Activated T-cell treated with anti-CD3 and anti-CD28 coated beads, Interleukin-2, amount 50 U/mL, for 24 hours (primary cell): Measurements from ENCODE around the gene TNFSF4.
A peak's percentile ranks its signal among the peaks of the same experiment; 100 is the strongest.
"Not testable (repeated sequence)": the region's sequence is repeated elsewhere in the genome, so short reads cannot be mapped to it uniquely, and the experiment has no call there.

ENCODE experiments used
- DNase-seq: peaks from one replicate; pipeline ENCODE4 v3.0.0-alpha.2; 2020
- H3K27ac Mint-ChIP-seq: 2 replicates; pipeline ENCODE4 v1.8.0; 2020; ENCODE audit warnings: mild to moderate bottlenecking, mixed read lengths
- H3K27me3 Mint-ChIP-seq: 2 replicates; pipeline ENCODE4 v1.8.0; 2020; ENCODE audit warnings: mixed read lengths
- H3K36me3 Mint-ChIP-seq: 2 replicates; pipeline ENCODE4 v1.8.0; 2020; ENCODE audit warnings: low read depth, mixed read lengths
- H3K4me1 Mint-ChIP-seq: 2 replicates; pipeline ENCODE4 v1.8.0; 2020; ENCODE audit warnings: low read depth, mixed read lengths
- H3K4me3 Mint-ChIP-seq: 2 replicates; pipeline ENCODE4 v1.8.0; 2020; ENCODE audit warnings: mild to moderate bottlenecking, moderate library complexity, mixed read lengths
- H3K9me3 Mint-ChIP-seq: 2 replicates; pipeline ENCODE4 v1.8.0; 2020; ENCODE audit warnings: mixed read lengths

Gene TNFSF4, protein sequence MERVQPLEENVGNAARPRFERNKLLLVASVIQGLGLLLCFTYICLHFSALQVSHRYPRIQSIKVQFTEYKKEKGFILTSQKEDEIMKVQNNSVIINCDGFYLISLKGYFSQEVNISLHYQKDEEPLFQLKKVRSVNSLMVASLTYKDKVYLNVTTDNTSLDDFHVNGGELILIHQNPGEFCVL

DNA sequence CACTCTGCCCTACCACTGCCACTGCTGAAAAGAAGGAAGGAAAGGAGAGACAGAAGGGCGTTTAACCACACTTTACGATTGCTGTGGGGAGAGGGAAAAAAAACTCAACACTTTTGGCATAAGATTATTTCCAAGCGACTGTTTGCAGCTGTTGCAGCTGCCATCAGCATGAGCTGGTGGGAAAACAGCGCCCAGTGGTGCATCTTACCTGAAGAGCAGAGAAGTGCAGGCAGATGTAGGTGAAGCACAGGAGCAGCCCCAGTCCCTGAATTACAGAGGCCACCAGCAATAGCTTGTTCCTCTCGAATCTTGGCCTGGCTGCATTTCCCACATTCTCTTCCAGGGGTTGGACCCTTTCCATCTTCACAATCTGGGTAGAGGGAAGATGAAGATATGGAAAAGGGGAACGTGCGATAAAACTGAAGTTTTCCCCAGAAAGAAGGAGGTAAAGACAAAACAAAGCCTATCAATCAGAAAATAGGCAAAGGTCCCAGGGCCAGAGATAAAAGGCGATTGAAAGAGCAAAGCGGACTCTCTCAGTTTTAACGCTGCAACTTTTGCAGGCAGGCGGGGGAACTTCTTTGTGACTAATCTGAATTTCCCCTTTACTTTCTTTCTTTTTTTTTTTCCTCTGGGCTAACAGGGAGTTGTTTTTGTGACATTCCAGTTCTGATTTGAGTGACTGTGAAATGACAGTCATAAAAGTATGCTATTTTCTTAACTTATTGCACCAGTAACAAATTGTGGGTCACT lies at the start of gene TNFSF4:
TNFSF4 (minus strand) TSS at position 516 of the 753 bp plus-strand sequence; CDS start at position 361, 155 bp downstream.
- H3K27ac Mint-ChIP-seq, result peak within 1 kb of the TSS; percentile 51
- peaks cover 11% of the 10 kb centered on the region for H3K27me3 Mint-ChIP-seq
- no peaks in the 10 kb centered on the region for H3K9me3 Mint-ChIP-seq
- peak; percentile 35 for DNase-seq
- H3K36me3 Mint-ChIP-seq, result no peaks in the 10 kb centered on the region
- peak within 1 kb of the TSS; percentile 52 for H3K4me3 Mint-ChIP-seq
- H3K4me1 Mint-ChIP-seq, result peaks cover 63% of the 10 kb centered on the region

DNA sequence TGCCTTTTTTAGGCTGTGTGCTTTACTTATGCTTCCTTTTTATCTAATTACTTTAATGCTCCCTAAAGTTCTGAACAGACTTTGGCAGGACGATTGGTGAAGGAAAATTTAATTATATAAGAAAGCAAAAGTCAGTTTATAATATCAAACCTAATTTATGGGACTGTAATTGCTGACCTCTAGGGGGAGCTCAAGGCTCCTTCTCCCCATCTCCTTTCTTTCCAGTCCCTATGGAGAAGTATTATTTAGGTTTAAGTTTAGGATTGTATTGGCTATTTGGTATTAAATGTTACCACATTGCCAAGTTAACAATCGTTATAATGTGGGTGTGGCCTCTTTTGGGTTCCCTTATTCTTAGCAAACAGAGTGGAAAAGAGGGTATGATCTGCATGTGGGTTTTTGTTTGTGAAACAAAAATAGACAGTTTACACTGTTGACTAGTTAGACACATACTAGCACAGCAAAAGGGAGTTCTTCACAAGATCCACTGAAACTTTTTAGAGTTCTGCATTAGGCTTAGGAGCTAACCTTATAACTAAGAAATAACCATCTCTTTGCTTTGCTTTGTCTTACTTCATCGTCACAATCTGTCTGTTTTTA lies 48.2 kb upstream of the TNFSF4 start:
- no peak for DNase-seq
- Mint-ChIP-seq H3K36me3 (peaks cover 2% of the 10 kb centered on the region), H3K27me3 (no peaks in the 10 kb centered on the region), H3K4me3 (no peak overlapping the region), H3K9me3 (peaks cover 7% of the 10 kb centered on the region), H3K27ac (no peak overlapping the region), H3K4me1 (no peaks in the 10 kb centered on the region)

DNA sequence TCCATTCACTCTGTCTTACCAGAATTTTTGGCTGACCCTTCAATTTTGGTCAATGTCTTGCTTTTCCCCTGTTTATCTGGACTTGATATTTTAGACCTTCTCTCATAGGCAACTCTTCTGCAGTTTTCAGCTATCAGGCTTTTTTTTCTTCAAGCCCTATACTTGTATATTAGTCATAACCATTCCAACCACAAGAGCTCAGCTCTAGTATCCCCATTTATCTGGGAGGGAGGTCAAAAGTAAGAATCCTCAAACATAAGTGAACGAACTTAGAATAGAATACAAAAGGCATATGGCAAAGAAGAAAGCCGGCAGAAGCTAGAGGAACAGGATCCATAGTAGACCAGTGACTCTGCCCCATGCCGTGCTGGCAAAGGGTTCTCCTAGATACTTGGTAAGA lies 45.9 kb upstream of the TNFSF4 start:
- H3K9me3 Mint-ChIP-seq, result no peaks in the 10 kb centered on the region

DNA sequence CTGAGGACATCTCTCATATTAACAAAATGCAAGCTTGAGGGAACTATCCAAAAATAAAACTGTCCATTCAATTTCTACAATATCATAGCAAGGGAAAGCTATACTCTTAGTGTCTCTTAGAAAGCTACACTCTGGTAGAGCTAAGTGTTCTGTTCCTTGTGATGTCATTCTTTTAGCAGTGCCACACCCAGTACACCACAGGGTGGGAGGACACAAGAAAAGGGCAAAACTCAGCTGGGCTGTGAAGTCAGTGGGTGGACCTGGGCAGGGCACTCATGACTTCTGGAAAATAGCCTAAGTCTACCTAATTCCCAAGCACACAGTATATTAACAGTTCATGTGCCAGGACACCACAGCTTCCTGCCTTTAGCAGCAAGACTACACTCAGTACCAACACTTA lies 42.2 kb upstream of the TNFSF4 start:
- Mint-ChIP-seq H3K27ac (no peak overlapping the region), H3K27me3 (no peaks in the 10 kb centered on the region), H3K9me3 (peaks cover 3% of the 10 kb centered on the region), H3K4me3 (no peak overlapping the region), H3K4me1 (no peaks in the 10 kb centered on the region), H3K36me3 (no peaks in the 10 kb centered on the region)
- DNase-seq, result no peak

More for the DNA sequence above, 45.9 kb upstream of the TNFSF4 start:
- Mint-ChIP-seq H3K27me3 (no peaks in the 10 kb centered on the region), H3K4me3 (no peak overlapping the region), H3K27ac (no peak overlapping the region), H3K4me1 (no peaks in the 10 kb centered on the region), H3K36me3 (no peaks in the 10 kb centered on the region)
- DNase-seq, result no peak

DNA sequence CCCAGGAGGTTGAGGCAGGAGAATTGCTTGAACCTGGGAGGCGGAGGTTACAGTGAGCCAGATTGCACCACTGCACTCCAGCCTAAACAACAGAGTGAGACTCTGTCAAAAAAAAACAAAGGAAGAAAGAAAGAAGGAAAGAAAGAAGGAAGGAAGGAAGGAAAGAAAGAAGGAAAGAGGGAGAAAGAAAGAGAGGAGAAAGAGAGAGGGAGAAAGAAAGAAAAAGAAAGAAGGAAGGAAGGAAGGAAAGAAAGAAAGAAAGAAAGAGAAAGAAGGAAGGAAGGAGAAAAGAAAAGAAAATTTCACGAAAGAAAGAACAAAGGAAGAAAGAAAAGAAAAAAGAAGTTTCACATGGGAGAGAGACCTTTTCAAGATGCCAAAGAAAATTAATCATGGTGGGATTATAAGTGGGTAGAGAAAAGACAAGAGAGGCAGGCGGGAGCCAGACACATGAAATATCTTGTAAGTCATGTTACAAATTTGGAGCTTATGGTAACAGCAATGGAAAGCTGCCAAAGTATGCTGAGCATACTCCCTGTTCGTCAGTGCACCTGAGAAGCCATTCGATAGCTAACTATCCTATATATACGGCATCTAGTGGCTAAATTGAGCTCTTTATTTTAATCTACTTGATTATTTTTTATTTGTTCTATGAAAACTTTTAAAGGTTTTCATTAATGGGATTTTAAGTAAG lies 41.3 kb upstream of the TNFSF4 start:
- H3K4me3 Mint-ChIP-seq, result no peak overlapping the region
- H3K27me3 Mint-ChIP-seq, result no peaks in the 10 kb centered on the region
- H3K36me3 Mint-ChIP-seq, result no peaks in the 10 kb centered on the region
- no peak for DNase-seq
- peaks cover 11% of the 10 kb centered on the region for H3K9me3 Mint-ChIP-seq
- no peaks in the 10 kb centered on the region for H3K4me1 Mint-ChIP-seq
- H3K27ac Mint-ChIP-seq, result no peak overlapping the region

DNA sequence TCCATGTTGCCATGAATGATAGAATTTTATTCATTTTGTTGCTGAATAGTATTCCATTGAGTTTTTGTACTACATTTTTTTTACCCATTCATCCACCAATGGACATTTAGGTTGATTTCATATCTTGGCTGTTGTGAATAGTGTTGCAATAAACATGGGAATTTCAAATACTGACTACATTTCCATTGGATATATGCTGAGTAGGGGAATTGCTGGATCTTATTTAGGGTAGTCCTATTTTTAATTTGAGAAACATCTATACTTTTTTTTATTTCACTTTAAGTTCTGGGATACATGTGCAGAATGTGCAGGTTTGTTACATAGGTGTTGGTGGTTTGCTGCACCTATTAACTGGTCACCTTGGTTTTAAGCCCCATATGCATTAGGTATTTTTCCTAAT lies 38.8 kb upstream of the TNFSF4 start:
- Mint-ChIP-seq H3K27me3 (no peaks in the 10 kb centered on the region), H3K4me1 (no peaks in the 10 kb centered on the region), H3K36me3 (no peaks in the 10 kb centered on the region), H3K4me3 (no peak overlapping the region), H3K9me3 (peaks cover 31% of the 10 kb centered on the region), H3K27ac (no peak overlapping the region)
- DNase-seq, result no peak

DNA sequence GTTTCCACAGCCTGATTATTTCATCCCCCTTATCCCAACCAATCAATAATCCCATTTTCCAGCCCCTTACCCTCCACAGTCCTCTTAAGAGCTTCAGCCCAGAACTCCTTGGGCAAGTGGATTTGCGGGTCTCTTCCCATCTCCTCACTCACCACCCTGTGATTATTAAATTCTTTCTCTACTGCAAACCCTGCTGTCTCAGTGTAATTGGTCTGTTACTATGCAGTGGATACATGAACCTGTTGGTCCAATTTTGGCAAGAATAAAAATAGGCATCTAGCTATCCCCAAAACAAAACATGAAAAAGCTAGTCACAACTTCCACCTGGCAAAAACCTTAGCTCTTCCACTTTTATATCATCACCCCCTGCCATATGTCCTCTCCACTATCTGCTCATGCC lies 36.2 kb upstream of the TNFSF4 start:
- Mint-ChIP-seq H3K27ac (no peak overlapping the region), H3K9me3 (peaks cover 36% of the 10 kb centered on the region), H3K36me3 (no peaks in the 10 kb centered on the region), H3K4me3 (no peak overlapping the region), H3K4me1 (no peaks in the 10 kb centered on the region), H3K27me3 (no peaks in the 10 kb centered on the region)
- no peak for DNase-seq

DNA sequence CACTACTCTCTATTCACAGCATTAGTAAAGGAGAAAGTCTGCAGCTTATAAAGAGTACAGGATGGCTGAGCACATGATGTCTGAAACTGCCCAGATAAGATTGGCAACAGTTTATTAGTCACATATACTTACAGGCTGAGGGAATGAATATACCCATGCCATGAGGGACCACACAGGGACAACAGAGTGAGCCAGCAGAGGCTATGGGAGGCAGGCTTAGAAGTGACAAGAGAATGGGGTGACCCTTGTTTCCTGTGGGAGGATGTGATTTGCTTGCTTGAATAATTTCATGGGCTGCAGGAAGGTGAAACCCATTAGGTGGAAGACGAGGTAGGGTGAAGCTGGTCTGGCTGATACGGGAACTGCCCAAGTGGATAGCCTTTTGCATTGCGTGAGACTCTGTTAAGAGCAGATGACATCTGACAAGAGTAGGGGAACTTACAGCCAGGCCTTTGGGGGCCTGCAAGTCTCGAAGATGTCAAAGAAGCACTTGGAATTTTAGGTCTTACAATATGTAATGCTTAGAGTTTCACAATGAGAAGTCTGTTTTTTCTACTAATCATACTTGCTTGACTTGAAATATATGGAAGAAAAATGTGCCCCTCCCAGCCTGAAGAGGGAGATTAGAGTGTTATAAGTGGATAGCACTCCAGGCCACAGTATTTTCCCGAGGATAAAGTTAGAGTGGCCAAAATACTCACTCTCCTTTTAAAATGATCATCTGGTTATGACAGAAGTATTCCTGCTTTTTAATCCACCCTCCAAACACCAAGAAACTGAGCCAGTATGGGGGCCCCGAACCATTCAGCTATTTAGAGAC lies 34.6 kb upstream of the TNFSF4 start:
- no peak overlapping the region for H3K4me3 Mint-ChIP-seq
- no peaks in the 10 kb centered on the region for H3K27me3 Mint-ChIP-seq
- H3K9me3 Mint-ChIP-seq, result peaks cover 36% of the 10 kb centered on the region
- no peak for DNase-seq
- H3K36me3 Mint-ChIP-seq, result no peaks in the 10 kb centered on the region
- H3K27ac Mint-ChIP-seq, result no peak overlapping the region
- H3K4me1 Mint-ChIP-seq, result no peaks in the 10 kb centered on the region

DNA sequence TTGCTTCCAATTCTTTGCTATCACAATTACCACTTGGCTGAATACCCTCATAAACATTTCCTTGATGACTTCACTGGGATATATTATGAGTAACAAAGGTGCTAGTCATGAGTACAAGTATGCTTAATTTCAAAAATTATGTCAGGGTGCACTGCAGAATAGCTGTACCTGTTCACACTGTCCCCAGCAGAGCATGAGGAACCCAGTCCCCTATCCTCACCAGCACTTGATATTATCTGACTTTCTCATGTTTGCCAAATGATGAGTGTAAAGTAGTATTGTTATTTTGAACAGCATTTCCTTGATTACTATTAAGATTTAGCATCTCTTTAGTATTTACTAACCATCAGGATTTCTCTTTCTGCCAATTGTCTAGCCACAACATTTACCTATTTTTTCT lies 33.5 kb upstream of the TNFSF4 start:
- no peaks in the 10 kb centered on the region for H3K27me3 Mint-ChIP-seq
- H3K4me1 Mint-ChIP-seq, result no peaks in the 10 kb centered on the region
- H3K4me3 Mint-ChIP-seq, result no peak overlapping the region
- H3K36me3 Mint-ChIP-seq, result no peaks in the 10 kb centered on the region
- H3K9me3 Mint-ChIP-seq, result peaks cover 38% of the 10 kb centered on the region
- H3K27ac Mint-ChIP-seq, result no peak overlapping the region
- no peak for DNase-seq

DNA sequence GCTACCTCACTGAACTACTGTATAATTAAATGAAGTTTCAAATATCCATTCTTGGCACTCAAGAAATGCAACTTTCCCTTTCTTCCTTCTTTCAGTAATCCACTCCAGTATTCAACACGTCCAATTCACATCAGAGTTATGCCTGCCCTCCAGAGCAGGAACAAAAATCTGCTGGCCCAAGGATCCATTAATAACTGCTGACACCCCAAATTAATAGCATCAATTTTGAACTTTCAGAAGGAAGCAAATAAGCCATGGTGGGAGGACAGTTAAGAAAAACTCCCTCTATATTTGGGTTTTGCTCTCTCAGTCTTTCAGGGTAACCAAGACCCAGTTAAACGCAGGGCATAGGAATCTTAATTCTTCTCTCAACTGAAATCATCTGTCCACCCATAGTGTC lies 31.9 kb upstream of the TNFSF4 start:
- no peaks in the 10 kb centered on the region for H3K4me1 Mint-ChIP-seq
- H3K9me3 Mint-ChIP-seq, result peaks cover 35% of the 10 kb centered on the region
- DNase-seq, result no peak
- no peak overlapping the region for H3K27ac Mint-ChIP-seq
- H3K36me3 Mint-ChIP-seq, result no peaks in the 10 kb centered on the region
- no peak overlapping the region for H3K4me3 Mint-ChIP-seq
- no peaks in the 10 kb centered on the region for H3K27me3 Mint-ChIP-seq

DNA sequence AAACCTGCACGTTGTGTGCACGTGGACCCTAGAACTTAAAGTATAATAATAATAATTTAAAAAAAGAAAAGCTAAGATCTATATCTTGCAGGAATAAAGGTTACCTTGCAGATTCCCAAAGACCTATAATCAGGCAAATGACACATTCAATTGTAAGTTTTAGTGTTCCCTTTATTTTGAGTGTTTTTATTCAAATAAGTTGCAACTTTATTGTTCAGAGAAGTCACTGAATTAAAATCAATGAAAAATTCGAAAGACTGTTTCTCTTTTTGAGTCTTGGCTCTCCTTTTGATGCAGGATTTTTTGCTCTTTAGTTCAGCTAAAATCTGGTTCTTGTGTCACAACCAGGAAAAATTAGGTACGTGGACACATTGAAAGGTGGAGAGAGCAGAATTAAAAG lies 27.8 kb upstream of the TNFSF4 start:
- Mint-ChIP-seq H3K27ac (no peak overlapping the region), H3K36me3 (peaks cover 2% of the 10 kb centered on the region), H3K4me3 (no peak overlapping the region), H3K4me1 (no peaks in the 10 kb centered on the region), H3K9me3 (peaks cover 8% of the 10 kb centered on the region), H3K27me3 (no peaks in the 10 kb centered on the region)
- DNase-seq, result no peak

DNA sequence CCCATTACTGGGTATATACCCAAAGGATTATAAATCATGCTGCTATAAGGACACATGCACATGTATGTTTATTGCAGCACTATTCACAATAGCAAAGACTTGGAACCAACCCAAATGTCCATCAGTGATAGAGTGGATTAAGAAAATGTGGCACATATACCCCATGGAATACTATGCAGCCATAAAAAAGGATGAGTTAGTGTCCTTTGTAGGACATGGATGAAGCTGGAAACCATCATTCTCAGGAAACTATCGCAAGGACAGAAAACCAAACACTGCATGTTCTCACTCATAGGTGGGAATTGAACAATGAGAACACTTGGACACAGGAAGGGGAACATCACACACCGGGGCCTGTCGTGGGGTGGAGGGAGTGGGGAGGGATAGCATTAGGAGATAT lies 27.3 kb upstream of the TNFSF4 start:
- H3K27ac Mint-ChIP-seq, H3K9me3 Mint-ChIP-seq, DNase-seq, H3K4me1 Mint-ChIP-seq, H3K27me3 Mint-ChIP-seq, H3K36me3 Mint-ChIP-seq, H3K4me3 Mint-ChIP-seq: not testable (repeated sequence)

DNA sequence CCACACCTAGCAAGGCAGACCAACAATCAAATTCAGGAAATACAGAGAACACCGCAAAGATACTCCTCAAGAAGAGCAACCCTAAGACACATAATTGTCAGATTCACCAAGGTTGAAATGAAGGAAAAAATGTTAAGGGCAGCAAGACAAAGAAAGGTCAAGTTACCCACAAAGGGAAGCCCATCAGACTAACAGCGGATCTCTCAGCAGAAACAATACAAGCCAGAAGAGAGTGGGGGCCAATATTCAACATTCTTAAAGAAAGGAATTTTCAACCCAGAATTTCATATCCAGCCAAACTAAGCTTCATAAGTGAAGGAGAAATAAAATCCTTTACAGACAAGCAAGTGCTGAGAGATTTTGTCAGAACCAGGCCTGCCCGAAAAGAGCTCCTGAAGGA lies 21.9 kb upstream of the TNFSF4 start:
- not testable (repeated sequence) for H3K27me3 Mint-ChIP-seq

DNA sequence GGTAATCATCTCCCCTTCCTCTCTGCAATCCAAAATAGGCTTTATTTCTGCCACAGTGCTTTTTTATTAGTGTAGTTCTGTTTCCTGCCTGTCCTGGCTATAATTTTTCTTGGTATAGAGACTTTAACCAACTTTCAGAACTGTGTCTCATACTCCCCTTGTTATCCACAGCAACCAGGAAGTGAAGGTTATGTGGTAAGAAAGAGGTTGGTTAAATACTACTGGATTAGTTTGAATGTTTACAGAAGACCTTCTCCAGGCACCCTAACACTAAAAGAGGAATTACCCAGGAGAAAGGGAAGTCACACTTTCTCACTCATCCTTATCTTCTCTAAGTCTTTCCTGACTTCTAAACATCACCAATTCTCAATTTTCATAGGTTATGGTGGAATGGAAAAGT lies 17.8 kb upstream of the TNFSF4 start:
- no peak for DNase-seq
- peaks cover 17% of the 10 kb centered on the region for H3K4me1 Mint-ChIP-seq
- peaks cover 4% of the 10 kb centered on the region for H3K36me3 Mint-ChIP-seq
- peaks cover 8% of the 10 kb centered on the region for H3K9me3 Mint-ChIP-seq
- no peaks in the 10 kb centered on the region for H3K27me3 Mint-ChIP-seq
- H3K27ac Mint-ChIP-seq, result no peak overlapping the region
- H3K4me3 Mint-ChIP-seq, result no peak overlapping the region

More for the DNA sequence above, 21.9 kb upstream of the TNFSF4 start:
- H3K36me3 Mint-ChIP-seq, H3K4me1 Mint-ChIP-seq, DNase-seq, H3K27ac Mint-ChIP-seq, H3K4me3 Mint-ChIP-seq: not testable (repeated sequence)
- H3K9me3 Mint-ChIP-seq, result peaks cover 12% of the 10 kb centered on the region
